Pancreas (tissue), 10 donors: ENCODE results near the gene CLDN11. TPM values are rescaled to one million over a fixed set of nuclear protein-coding genes. Genes with fewer than 3 reads are reported as not detected.

Experiments used
- ATAC-seq, 4 donors: fragments of 200-7000 bp; cut with Tn5 transposase; one replicate each; pipeline versions ENCODE4 v1.8.0 to v1.9.1; 2020; ENCODE audit warnings: mild to moderate bottlenecking in 4 of 4, moderate library complexity in 4 of 4
- DNase-seq, 6 donors: peaks; one replicate each; pipeline ENCODE4 v3.0.0-alpha.2; 2020
- FAIRE-seq: peaks from 2 replicates; lab custom pipeline; 2012; peaks lifted over from hg19 to GRCh38; lab: Jason Lieb, UNC
- H3K27ac ChIP-seq, 4 donors: fragments of 200-600 bp; sonication (generic); 1 replicate in 3 of 4; 2 replicates in 1 of 4; pipeline versions ENCODE4 v1.5.0 to v1.8.0; 2020
- H3K27me3 ChIP-seq, 4 donors: fragments of 200-600 bp; one replicate each; pipeline ENCODE4 v1.8.0; 2021
- H3K36me3 ChIP-seq, 3 donors: fragments of 200-600 bp; sonication (generic) in 1 of 3; one replicate each; pipeline versions ENCODE4 v1.5.0 to v1.8.0; 2020 to 2021
- H3K4me1 ChIP-seq, 3 donors: fragments of 200-600 bp; one replicate each; pipeline ENCODE4 v1.8.0; 2021
- H3K4me3 ChIP-seq, 4 donors: fragments of 200-600 bp; sonication (generic) in 2 of 4; one replicate each; pipeline versions ENCODE4 v1.5.0 to v1.8.0; 2020 to 2021
- H3K9me3 ChIP-seq, 4 donors: fragments of 200-600 bp; one replicate each; pipeline ENCODE4 v1.8.0; 2021
- WGBS, 2 donors: extraction: QIAGEN DNeasy Blood & Tissue Kit; methylation state at CpG; one replicate each; pipeline ENCODE4 v1.1.7; 2013; 5-methylcytosine and 5-hydroxymethylcytosine counted together
- intact Hi-C, 3 donors: fragments of 100-400 bp; cut with DNase I; formaldehyde crosslinking; loops; one replicate each; pipeline versions ENCODE4 v1.11.1 to v1.14.2; 2022
- polyA plus RNA-seq, 2 donors: library from polyadenylated mRNA; stranded (reverse); fragments of 200-250 nt; gene quantifications; one replicate each; pipeline ENCODE4 v1.2.3, GENCODE V29; 2013
- total RNA-seq, 6 donors: library from RNA; stranded (reverse); fragmentation: NEBNext Ultra II Directional in 4 of 6; extraction: Animal tissue kit (Norgen Biotek cat#: 25700) in 4 of 6; gene quantifications; one replicate each; pipeline versions ENCODE4 v1.2.1 to v1.2.4, GENCODE V29; 2021 to 2023
- TF ChIP-seq, protein P1 (sequence below), 4 donors: fragments of 200-600 bp; sonication (generic) in 3 of 4; IDR thresholded peaks; one replicate each; pipeline versions ENCODE4 v1.5.0 to v1.8.0; 2021; ENCODE audit warnings: antibody characterized with exemption in 4 of 4
- donor health status: healthy with polysubstance abuse.
- donor health status: DM: no; HTN: no; CAD: no; lungs with moderate emphysema.
- donor health status: DM: no; HTN: no; CAD: no.
- donor health status: control.
- donor health status: control.
- donor health status: Bipolar disorder and iron deficiency.
- donor health status: DM: yes; HTN: yes; CAD: no.
- donor health status: DM: no; HTN: no; CAD: no.
- donor health status: DM: no; HTN: no; CAD: no.
- donor health status: DM: yes; HTN: yes; CAD: no.

Gene CLDN11
- total and polyA plus RNA-seq, 8 donors: 0.38 to 2.3 (median 0.74) TPM

DNA sequence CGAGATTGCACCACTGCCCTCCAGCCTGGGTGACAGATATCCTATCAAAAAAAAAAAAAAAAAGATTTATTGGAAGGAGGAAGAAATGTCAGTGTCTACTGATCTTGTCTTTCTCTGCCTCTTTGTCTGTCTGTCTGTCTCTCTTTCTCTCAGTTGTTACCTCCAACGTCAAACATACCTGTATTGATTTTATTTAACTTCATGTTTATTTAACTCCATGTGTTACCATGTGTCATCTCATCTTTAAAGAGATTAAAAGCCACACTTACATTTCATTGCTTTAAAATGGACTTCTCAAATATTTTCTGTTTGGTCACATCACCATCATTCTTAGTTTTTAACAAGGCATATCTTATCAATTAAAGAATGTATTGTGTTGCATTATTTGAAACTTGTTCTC lies 9.4 kb downstream of the CLDN11 start:
- H3K9me3 ChIP-seq: no peaks in the 10 kb centered on the region
- FAIRE-seq (no peak), DNase-seq (no peak), ATAC-seq (no peak)
- no peaks in the 10 kb centered on the region for H3K36me3 ChIP-seq
- TF ChIP-seq, protein P1, sequence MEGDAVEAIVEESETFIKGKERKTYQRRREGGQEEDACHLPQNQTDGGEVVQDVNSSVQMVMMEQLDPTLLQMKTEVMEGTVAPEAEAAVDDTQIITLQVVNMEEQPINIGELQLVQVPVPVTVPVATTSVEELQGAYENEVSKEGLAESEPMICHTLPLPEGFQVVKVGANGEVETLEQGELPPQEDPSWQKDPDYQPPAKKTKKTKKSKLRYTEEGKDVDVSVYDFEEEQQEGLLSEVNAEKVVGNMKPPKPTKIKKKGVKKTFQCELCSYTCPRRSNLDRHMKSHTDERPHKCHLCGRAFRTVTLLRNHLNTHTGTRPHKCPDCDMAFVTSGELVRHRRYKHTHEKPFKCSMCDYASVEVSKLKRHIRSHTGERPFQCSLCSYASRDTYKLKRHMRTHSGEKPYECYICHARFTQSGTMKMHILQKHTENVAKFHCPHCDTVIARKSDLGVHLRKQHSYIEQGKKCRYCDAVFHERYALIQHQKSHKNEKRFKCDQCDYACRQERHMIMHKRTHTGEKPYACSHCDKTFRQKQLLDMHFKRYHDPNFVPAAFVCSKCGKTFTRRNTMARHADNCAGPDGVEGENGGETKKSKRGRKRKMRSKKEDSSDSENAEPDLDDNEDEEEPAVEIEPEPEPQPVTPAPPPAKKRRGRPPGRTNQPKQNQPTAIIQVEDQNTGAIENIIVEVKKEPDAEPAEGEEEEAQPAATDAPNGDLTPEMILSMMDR (IDR thresholded peaks at IDR 0.05): no peak
- no peak overlapping the region for H3K27ac ChIP-seq
- no peaks in the 10 kb centered on the region for H3K27me3 ChIP-seq
- no peak overlapping the region for H3K4me3 ChIP-seq
- intact Hi-C loops: no loop called here
- 42 to 55% methylated on average over 2 of the region's 2 CpGs for WGBS, 2 donors
- no peaks in the 10 kb centered on the region for H3K4me1 ChIP-seq

GRCh38 chr3:170429050-170429449 lies 10.4 kb downstream of the CLDN11 start:
- Histone ChIP-seq H3K27me3 (no peaks in the 10 kb centered on the region), H3K9me3 (no peaks in the 10 kb centered on the region), H3K27ac (no peak overlapping the region), H3K4me1 (no peaks in the 10 kb centered on the region), H3K36me3 (no peaks in the 10 kb centered on the region), H3K4me3 (no peak overlapping the region)
- WGBS, 2 donors: 91 to 93% methylated on average over 1 of the region's 1 CpG
- no peak for ATAC-seq
- TF ChIP-seq, protein P1 (IDR thresholded peaks at IDR 0.05): no peak
- DNase-seq: no peak
- no peak for FAIRE-seq
- intact Hi-C loops: no loop called here

DNA sequence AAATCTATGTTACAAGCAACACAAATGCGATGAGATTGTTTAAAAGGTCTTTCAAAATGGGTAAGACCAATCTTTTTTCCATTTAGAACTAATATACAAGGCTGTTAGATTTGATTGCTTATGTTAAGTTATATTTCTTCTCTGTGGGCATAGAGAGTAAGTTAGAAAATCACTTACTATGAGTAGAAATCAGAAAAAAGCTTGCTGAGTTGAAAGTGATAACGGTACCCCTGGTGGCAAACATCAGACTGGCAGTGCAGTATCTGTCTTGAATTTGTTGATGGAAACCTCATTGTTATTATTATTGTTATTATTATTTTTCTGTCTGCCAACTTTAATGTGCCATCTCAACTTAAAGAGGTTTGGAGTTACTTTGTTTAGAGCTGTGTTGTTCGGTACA lies 12.4 kb downstream of the CLDN11 start:
- Histone ChIP-seq H3K36me3 (no peaks in the 10 kb centered on the region), H3K27me3 (no peaks in the 10 kb centered on the region), H3K27ac (no peak overlapping the region), H3K9me3 (no peaks in the 10 kb centered on the region), H3K4me3 (no peak overlapping the region), H3K4me1 (no peaks in the 10 kb centered on the region)
- FAIRE-seq (no peak), DNase-seq (no peak), ATAC-seq (no peak)
- intact Hi-C loops: no loop called here
- 89 to 93% methylated on average over 3 of the region's 3 CpGs for WGBS, 2 donors
- TF ChIP-seq, protein P1 (IDR thresholded peaks at IDR 0.05): no peak

- TF ChIP-seq, protein P1 (IDR thresholded peaks at IDR 0.05): no peak
- no peak for ATAC-seq
- no peaks in the 10 kb centered on the region for H3K27me3 ChIP-seq
- no peaks in the 10 kb centered on the region for H3K9me3 ChIP-seq
- intact Hi-C loops: no loop called here
- no peak for FAIRE-seq
- 89 to 93% methylated on average over 14 of the region's 14 CpGs for WGBS, 2 donors
- H3K4me3 ChIP-seq: no peak overlapping the region
- no peaks in the 10 kb centered on the region for H3K36me3 ChIP-seq
- H3K27ac ChIP-seq: no peak overlapping the region
- no peaks in the 10 kb centered on the region for H3K4me1 ChIP-seq
- no peak for DNase-seq
Observed at GRCh38 chr3:170432416-170432815, 13.7 kb downstream of the CLDN11 start.

DNA sequence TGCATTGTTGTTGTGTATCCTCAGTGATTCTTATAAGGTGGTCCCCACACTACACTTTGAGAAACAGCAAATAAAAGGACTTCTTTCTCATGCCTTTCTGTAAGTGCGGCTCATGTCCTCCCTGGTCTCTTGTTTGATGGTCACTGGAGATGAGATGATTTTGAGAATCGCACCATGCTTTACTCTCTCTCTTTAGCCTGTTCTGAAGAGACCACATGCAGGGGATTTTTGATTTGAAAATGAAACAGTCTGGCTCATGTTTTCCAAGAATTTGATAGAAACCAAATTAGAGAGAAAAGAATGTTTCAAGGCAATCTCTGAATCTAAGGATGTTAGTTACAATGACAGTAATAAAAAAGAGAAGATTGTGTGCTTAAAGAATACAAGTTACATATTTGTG lies 18.0 kb downstream of the CLDN11 start:
- no peak for ATAC-seq

More for the DNA sequence above, 18.0 kb downstream of the CLDN11 start:
- Histone ChIP-seq H3K36me3 (no peaks in the 10 kb centered on the region), H3K4me3 (no peak overlapping the region), H3K27me3 (no peaks in the 10 kb centered on the region), H3K27ac (no peak overlapping the region), H3K4me1 (no peaks in the 10 kb centered on the region), H3K9me3 (no peaks in the 10 kb centered on the region)
- TF ChIP-seq, protein P1 (IDR thresholded peaks at IDR 0.05): no peak
- intact Hi-C loops: no loop called here
- FAIRE-seq (no peak), DNase-seq (no peak)
- WGBS, 2 donors: 91 to 95% methylated on average over 2 of the region's 2 CpGs
